HG02759 (cell line): ENCODE measurements around the gene MMP24.
"Not testable (repeated sequence)": the region's sequence is repeated elsewhere in the genome, so short reads cannot be mapped to it uniquely, and the experiment has no call there.

Experiments used
- ATAC-seq: cut with Tn5 transposase; IDR thresholded peaks from one replicate; pipeline ENCODE4 v1.9.1; 2021; ENCODE audit warnings: mild to moderate bottlenecking, moderate library complexity; ENCODE audit not compliant: unreplicated experiment

MMP24 gene

DNA sequence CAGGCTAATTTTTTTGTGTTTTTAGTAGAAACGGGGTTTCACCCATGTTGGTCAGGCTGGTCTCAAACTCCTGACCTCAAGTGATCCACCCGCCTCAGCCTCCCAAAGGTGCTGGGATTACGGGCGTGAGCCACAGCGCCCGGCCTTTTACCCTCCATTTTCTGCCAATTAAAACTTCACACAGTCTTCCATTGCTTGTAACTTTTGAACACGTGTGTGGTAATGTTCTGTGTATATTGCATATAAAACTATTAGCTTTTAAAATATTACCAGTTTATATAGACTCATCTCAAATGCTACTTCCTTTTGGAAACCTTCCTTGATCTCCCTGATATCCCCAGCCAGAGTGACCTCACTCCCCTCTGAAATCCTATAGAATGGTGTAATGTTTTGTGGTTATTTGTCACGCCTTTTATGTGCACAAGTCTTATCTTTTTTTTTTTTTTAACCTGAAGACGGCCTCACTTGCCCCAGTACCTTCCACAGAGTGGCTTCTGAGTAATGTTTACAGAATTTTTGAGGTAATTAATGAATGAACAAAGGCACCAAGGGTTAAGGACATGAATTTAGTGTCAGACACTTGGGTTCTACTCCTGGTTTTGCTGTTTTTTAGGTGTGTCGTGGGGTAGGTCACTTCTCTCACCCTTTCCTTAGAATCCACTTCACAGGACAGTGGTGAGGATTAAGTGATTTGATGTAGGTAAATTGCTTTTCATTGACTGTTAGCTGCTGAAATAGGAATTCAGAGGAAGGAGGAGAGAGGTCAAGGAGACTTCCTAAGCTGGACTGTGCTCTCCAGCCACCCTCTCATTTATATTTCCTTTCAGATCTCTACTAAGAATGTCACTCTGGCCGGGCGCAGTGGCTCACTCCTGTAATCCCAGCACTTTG, 11.2 kb upstream of the MMP24 start:
- no peak for ATAC-seq

DNA sequence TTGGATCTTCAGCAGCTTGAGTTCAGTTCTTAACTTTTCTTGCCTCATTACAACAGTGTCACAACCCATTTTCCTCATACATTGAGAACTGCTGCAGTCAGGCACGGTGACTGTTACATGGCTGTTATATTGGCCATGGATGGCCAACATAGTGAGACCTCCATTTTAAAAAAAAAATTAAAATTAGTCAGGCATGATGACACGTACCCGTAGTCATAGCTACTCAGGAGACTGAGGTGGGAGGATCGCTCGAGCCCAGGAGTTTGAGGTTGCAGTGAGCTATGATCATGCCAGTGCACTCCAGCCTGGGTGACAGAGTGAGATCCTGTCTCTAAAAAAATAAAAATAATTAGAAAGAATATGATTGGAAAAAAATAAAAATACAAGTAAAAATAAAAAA, 9.9 kb upstream of the MMP24 start:
- ATAC-seq: no peak

DNA sequence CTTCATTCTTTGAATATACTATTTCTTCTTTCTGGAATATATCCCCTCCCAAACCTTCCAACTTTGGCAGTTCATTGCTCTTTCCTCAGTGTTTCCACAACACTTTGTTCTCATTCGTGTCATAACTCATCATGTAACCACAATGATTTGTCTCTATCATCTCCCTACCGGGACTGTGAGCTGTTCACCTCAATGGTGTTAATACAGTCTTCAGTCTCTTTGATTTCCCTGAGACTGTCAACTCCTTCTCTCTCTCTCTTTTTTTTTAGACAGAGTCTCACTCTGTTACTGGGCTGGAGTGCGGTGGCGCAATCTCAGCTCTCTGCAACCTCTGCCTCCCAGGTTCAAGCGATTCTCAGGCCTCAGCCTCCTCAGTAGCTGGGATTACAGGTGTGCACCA, 2.5 kb upstream of the MMP24 start:
- ATAC-seq: no peak

DNA sequence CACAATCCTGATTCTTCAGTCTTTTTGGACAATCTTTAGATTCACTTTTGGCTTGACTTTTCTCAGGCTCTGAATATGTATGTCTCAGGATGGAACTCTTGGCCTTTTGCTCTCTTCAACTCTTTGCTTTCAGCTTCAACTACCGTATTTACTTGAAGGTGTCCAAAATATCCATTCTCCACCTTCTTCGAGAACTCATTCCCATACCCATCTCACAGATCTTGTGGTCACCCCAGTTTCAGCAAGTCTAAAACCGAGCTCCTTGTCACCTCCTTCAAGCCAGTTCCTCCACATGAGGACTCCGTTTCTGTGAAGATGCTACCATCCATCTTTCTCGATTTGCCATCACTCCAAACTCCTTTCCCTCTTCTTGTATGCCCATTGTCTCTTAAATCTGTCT, 2.0 kb upstream of the MMP24 start:
- ATAC-seq: no peak

DNA sequence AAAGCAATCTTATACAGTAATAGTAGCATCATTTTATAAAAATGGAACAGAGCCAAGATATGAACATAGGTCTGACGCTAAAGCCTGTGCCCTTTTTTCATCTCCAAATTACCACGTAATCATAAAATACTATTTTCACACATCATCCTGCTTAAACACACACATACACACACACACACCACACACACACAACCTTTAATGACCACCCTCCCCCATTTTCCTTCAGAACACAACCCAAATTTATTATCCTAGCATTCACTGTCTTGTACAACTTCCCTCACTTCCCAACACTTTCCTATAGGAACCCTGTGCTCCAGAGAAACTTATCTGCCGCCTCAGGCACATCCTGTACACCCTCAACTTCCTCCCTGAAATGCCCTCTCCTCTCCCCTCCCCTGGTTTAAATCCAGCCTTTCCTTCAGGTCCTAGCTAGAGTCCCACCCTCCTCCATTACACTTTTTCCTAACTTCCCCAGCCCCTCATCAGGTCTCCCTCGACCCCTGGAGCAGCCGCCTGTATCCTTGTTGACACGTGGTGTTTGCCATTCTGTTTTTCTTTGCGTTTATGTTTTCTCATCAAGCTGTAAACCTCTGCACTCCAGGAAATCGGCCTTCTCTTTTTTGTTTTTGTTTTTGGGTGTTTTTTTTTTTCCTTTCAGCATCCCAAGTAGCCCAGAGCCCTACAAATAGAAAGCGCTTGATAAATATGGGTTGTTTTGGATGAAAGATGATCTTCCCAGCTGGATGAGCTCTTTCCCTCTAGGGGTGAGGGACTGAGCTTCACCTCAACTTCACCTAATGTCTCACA, 968 bp upstream of the MMP24 start:
- ATAC-seq: no peak

DNA sequence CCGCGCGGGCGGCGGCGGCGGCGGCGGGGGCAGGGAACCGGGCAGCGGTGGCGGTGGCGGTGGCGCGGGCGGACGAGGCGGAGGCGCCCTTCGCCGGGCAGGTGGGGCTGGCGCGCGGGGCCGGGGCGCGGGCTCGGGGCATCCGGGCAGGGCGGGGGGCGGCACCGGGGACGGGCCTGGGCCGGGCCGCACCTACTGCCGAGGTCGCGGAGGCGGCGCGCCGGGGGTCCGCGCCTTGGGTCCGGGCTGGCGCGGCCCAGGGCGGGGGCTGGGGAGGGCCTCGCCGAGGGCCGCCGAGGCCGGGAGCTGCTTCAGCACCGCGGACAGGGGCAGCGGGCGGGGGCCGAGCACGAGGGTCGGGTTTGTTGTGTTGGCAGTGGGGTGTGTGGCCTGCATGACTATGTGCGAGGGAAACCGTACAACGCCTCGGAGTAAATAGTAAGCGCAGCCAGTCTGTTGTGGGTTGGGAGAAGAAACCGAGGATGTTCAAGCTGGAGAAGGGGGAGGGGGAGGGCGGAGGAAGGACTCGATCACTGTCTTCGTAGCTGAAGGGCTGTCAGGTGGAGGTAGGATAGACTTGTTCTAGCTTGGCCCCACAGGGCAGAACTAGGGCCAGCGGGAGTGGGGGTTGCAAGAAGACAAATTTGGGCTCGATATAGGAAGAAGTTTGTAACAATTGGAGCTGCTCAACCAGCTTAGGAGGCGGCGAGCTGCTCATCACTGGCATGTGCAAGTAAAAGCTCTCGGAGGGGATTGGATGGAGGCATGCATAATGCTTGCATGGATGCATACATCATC, 593 bp downstream of the MMP24 start:
- ATAC-seq: no peak

DNA sequence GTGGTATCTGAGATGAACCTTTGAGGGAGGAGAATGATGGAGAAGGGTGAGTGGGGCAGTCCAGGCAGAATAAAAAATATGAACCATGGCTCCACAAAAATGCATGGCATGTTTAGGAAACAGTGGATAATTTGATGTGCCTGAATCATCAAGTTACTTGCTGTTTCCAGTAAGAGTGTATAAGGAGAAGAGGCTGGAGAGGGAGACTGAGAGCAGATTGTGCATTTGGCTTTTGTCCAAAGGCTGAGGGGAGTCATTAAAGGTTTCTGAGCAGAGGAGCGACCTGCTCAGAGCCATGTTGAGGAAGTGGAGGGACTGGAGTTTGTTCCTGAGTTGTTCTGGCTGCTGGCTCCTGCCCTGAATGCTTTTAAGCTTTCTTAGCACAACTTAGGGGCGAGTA, 6.1 kb downstream of the MMP24 start:
- ATAC-seq: no peak

DNA sequence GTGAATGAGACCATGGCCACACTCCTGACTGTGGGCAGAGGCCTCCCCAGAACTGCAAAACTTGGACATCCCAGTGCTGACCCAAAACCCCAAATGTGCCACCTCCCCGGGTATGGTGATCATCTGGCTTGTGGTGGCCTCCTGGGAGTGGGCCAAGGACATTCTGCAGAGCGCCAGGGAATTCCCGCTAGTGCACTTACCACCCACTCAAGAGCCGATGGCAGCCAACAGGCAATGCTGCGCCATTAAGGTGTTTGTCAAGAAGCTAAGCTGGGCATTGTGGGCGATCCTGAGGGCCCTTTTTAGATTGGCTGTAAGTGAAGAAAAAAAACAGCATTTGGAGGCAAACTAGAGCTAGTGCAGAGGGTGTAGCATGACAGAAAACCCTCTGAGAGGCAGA, 9.4 kb downstream of the MMP24 start:
- no peak for ATAC-seq

DNA sequence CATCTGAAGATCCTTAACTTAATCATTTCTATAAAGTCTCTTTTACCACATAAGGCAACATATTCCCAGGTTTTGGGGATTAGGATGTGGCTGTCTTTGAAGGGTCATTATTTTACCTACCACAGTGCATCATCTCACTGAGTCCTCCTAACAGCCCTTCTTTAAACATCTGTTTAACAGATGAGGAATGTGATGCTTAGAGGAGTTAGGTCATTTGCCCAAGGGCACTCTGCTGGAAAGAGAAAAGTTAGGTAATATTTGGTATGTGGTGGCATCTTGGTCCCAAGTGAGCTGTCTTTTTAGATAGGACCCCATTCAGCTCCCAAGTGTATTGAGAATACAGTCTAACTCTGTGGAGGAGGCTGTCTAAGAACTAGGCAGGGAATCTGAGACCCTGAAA, 11.0 kb downstream of the MMP24 start:
- ATAC-seq: no peak

DNA sequence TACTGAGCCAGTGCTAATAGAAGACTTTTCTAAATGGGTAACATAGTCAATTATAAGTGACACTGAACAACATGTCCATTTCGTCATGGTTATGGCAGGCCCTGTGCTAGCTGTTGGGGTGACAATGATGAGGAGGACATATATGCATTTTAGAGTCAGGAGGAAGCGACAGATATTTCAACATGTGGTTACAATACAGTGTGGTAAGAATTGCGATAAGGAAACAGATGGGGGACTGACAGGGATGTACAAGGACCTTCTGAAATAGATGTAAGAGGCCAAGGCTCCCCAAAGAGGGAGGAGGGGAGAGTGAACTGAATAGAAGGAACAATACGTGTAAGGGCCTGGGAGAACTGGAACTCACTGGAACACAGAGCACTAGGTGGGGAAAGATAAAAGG, 11.7 kb downstream of the MMP24 start:
- no peak for ATAC-seq

DNA sequence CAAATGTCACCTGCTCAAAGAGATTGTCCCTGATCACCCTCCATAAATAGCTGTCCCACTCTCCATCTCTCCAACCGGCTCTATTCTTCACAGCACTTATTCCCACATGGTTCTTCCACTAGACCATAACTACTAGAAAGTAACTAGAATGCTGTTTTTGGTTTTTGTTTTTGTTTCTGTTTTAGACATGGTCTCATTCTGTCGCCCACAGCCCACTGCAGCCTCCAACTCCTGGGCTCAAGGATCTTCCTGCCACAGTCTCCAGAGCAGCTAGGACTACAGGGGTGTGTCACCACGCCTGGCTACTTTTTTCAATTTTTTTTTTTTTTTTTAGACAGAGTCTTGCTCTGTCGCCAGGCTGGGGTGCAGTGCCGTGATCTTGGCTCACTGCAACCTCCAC, 12.2 kb downstream of the MMP24 start:
- no peak for ATAC-seq

DNA sequence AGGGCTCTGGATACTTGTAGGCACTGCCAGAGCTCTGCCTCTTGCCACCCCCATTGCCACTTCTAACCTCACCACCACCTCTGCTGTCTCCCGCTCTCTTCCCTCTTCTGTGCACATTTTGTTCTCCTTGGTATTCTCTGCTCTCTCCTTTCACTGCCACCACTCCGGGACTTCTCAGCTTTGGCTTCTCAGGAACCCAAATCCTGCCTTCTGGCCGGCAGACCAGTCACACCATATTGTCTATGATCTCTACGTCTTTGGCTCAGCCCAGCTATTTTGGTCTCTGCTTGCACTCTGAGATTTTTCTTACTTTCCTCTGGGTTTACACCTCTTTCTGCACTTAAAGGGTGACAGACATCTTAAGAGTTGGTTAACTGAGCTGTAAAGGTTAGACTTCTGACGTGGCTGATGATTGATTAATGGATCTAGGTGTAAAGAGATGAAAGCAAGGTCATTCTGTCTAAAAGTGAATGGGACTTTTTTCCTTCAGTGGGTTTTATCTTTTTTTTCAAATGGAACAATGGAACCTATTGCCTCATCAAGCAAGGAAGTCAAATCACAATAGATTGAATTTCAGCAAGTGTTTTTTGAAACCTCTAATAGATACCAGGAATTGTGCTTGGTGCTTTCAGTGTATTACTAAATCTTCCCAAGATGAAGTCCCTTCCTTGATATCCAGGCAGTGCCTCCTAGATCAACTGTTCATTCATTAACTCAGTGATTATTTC, 13.8 kb downstream of the MMP24 start:
- no peak for ATAC-seq

DNA sequence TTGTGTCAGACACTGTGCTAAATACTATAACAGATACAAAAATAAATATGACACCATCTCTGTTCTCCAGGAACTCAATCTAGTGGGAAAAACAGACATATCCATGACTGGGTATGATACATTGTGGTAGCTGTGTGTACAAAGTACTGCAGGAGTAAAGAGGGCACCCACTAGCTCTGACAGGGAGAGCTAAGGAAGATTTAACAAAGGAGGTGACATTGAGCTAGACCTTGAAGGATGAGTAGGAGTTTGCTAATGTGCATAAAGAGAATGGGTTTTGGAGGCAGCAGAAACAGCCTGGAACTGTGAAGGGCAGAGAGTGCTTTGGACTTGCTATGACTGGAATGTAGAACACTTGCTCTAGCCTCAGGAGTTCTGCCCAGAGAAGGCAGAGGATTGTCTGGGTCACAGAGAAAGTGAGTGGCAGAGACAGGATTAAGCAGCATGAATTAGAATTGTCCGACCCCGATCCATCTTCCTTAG, 14.4 kb downstream of the MMP24 start:
- no peak for ATAC-seq

DNA sequence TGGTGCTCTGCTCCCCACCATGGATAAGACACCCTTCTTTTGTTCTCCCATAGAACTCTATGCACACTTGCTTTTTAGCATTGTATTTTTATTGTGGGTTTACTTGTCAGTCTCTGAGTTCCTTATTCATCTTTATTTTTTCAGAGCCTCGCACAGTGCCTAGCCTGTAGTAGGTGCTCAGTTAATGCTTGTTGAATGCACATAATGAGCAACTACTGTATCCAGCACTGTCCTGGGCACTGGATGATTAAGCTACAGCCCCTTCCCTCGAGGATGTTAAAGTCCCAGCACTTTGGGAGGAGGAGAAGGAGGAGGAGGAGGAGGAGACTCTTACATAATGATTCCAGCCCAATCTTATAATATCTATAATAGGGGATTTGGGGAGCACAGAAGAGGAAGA, 16.8 kb downstream of the MMP24 start:
- no peak for ATAC-seq

DNA sequence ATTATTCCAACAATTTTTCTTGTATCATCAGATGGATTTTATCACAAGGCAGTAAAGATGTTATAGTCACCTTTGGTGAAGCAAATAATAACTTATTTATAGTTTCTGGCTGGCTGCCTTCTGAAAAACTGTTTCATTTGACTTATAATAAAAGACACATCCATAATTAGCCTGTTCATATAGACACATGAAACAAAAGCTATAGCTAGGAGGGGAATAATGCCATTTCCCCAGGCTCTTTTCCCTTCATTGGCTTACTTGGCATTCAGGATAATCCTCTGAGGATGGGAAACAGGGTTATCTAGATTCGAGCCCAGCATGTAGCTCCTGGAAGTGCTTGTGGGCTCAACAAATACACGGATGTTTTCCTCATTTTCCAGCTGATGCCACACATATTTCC, 17.5 kb downstream of the MMP24 start:
- no peak for ATAC-seq

DNA sequence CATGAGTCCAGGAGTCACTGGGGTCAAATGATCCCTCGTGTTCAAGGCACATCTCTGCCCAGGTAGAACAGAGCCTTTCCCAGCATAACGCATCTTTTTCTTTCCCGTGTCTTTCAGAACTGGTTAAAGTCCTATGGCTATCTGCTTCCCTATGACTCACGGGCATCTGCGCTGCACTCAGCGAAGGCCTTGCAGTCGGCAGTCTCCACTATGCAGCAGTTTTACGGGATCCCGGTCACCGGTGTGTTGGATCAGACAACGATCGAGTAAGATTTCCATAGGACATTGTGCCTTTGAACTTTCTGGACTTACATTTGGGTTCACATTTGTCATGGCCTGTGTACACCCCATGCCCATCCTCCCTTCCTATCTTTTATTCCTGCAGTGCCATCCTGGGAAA, 20.2 kb downstream of the MMP24 start:
- ATAC-seq: no peak

DNA sequence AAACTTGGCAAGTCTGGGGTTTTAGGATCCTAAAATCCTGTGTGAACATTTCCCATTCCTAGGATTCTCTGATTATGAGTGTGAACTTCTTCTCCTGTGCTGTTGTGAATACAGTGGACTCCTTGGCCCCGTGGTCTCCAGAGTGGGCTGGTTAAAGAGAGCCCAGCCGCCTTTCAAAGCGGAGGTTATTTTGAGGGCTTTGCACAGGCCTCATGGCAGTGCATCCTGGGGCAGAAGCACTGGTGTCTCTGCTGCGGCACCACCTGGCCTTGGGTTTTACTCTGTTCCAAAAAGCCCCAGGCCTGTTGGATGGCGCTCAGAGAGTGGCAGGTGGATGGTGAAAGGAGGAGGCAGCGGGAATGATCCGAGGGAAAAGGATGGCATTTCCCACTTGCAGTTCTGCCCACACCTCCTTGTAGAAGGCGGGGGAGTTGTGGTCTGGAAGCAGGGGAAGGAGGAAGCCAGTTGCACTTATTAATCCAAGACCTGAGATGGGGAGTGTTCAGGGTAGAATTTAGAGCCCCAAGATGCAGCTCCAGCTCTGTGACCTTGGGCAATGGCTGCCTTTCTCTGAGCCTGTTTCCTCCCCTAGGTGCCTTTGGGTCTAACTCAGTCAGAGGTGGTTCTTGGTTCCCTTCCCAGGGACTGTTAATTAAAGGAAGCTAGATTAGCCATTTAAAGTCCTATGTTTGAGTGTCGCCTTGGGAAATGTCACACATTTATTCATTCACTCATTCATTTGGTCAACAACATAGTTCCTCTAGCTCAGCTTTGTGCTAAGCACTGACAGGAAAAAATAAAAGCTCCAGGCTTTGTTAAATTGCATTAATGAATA, 22.4 kb downstream of the MMP24 start:
- no peak for ATAC-seq

DNA sequence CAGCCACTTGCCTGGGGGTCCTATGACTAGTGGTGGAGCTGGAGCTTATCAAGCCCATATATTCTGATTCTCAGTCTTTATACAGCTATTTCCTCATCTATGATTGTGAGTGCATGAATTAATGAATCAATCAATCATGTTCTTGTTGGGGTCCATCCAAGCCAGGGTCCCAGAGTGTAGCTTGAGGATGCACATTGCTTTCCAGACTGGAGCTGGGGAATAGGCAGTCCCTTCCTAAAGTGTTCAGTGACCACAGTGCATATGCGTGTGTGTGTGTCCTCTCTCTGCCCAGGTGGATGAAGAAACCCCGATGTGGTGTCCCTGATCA, 25.1 kb downstream of the MMP24 start:
- ATAC-seq: no peak

DNA sequence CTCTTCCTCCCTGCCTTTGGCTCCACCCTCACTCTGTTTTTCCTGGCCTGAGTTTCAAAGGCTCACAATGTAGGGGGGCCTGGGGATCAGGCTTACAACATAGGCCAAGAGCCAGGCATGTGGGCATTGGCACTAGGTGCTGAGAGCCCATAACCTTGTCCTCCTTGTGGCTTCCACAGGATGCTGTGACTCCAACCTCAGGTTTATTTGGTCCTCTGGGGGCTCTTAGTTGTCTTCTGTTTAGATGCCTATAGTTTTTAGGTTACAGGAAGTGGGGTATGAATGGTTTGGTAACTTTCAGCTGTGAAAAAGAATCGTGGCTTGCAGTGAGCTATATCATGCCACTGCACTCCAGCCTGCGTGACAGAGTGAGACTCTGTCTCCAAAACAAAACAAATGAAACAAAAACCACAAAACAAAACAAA, 25.6 kb downstream of the MMP24 start:
- ATAC-seq: no peak

DNA sequence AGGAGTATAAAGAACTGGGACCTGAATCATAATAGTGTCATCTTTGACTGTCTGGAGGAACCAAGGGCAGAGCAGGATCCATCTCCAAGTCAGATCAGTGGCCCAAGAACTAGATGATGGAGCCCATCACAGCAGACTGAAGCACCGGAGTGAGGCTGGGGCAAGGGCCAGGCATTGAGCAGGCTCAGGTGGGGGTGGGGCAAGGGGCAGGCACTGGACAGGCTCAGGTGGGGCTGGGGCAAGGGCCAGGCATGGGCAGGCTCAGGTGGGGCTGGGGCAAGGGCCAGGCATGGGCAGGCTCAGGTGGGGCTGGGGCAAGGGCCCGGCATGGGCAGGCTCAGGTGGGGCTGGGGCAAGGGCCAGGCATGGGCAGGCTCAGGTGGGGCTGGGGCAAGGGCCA, 26.1 kb downstream of the MMP24 start:
- not testable (repeated sequence) for ATAC-seq
